Ascending aorta (tissue), 2 donors: ENCODE data around the gene MARCHF9. TPM values are rescaled to one million over a fixed set of nuclear protein-coding genes. Genes with fewer than 3 reads are reported as not detected.
A peak's percentile ranks its signal among the peaks of the same experiment; 100 is the strongest.

Experiments used
- DNase-seq, 2 donors: peaks; one replicate each; pipeline ENCODE4 v3.0.0-alpha.2; 2019; ENCODE audit warnings: low spot score in 2 of 2
- H3K27ac ChIP-seq, 2 donors: fragments of 200-600 bp; sonication (generic); one replicate each; pipeline ENCODE4 v1.5.1; 2016 to 2017; ENCODE audit warnings: mild to moderate bottlenecking in 1 of 2
- H3K27me3 ChIP-seq: fragments of 200-600 bp; sonication (generic); one replicate; pipeline ENCODE4 v1.5.1; 2017
- H3K36me3 ChIP-seq, 2 donors: fragments of 200-600 bp; sonication (generic); one replicate each; pipeline ENCODE4 v1.5.1; 2016
- H3K4me1 ChIP-seq, 2 donors: fragments of 200-600 bp; sonication (generic); one replicate each; pipeline ENCODE4 v1.5.1; 2016 to 2017; ENCODE audit warnings: mild to moderate bottlenecking in 1 of 2
- H3K4me3 ChIP-seq, 2 donors: fragments of 200-600 bp; sonication (generic); one replicate each; pipeline ENCODE4 v1.5.1; 2016 to 2017; ENCODE audit warnings: mild to moderate bottlenecking in 1 of 2
- H3K9me3 ChIP-seq, 2 donors: fragments of 200-600 bp; sonication (generic); one replicate each; pipeline ENCODE4 v1.5.1; 2016
- CTCF ChIP-seq, 3 experiments: fragments of 200-600 bp in 2 of 3; fragments of 450-650 bp in 1 of 3; sonication (generic) in 2 of 3; IDR thresholded peaks; one replicate each; pipeline ENCODE4 v1.5.1; 2016 to 2019; ENCODE audit warnings: antibody characterized with exemption in 3 of 3, mild to moderate bottlenecking in 1 of 3, moderate library complexity in 1 of 3
- intact Hi-C: fragments of 100-400 bp; cut with DNase I; formaldehyde crosslinking; loops from one replicate; pipeline ENCODE4 v1.15.1; 2023
- total RNA-seq: library from RNA; depleted of rRNA; stranded (reverse); fragments of >200 nt; gene quantifications from one replicate; pipeline ENCODE4 v1.1.0, GENCODE V29; 2016

The MARCHF9 gene
- total RNA-seq, 1 donor from 2014 or later: 8.4 TPM

GRCh38 chr12:57715786-57716185, 39.1 kb upstream of the MARCHF9 start:
- intact Hi-C loops: no loop called here
- H3K27me3 ChIP-seq: no peaks in the 10 kb centered on the region
- H3K4me1 ChIP-seq: no peaks in the 10 kb centered on the region
- H3K4me3 ChIP-seq: no peak overlapping the region
- DNase-seq: peak in 1 of 2 donors; percentile 28
- H3K36me3 ChIP-seq: peaks cover 61 to 66% of the 10 kb centered on the region in 2 donors
- H3K9me3 ChIP-seq: no peaks in the 10 kb centered on the region
- H3K27ac ChIP-seq: no peak overlapping the region
- TF ChIP-seq CTCF (IDR thresholded peaks at IDR 0.05): no peak

- H3K9me3 ChIP-seq: no peaks in the 10 kb centered on the region
- H3K27ac ChIP-seq: no peak overlapping the region
- H3K27me3 ChIP-seq: no peaks in the 10 kb centered on the region
- DNase-seq: no peak
- H3K4me1 ChIP-seq: no peaks in the 10 kb centered on the region
- H3K4me3 ChIP-seq: no peak overlapping the region
- peaks cover 66 to 71% of the 10 kb centered on the region in 2 donors for H3K36me3 ChIP-seq
- intact Hi-C loops: no loop called here
- TF ChIP-seq CTCF (IDR thresholded peaks at IDR 0.05): no peak
Measured at GRCh38 chr12:57716305-57716704, 38.6 kb upstream of the MARCHF9 start.

DNA sequence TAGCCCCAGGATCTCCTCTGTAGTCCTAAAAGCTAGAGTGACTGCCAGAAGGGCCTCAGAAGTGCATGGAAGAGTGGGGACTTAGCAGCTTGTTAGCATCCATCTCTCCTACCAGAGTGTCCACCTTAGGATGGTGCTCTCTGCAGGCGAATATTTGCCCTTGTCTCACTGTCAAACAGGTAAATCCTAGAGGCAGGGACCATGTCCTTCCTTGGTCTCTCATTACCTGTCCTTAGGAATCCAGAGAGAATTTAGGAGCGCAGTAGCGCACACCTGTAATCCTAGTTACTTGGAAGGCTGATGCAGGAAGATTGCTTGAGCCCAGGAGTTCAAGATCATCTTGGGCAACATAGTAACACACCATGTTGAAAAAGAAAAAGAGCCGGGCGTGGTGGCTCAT, 37.8 kb upstream of the MARCHF9 start:
- H3K4me3 ChIP-seq: no peak overlapping the region
- H3K4me1 ChIP-seq: no peaks in the 10 kb centered on the region
- H3K36me3 ChIP-seq: peaks cover 70 to 76% of the 10 kb centered on the region in 2 donors
- H3K27me3 ChIP-seq: no peaks in the 10 kb centered on the region
- no peak overlapping the region for H3K27ac ChIP-seq
- TF ChIP-seq CTCF (IDR thresholded peaks at IDR 0.05): no peak
- H3K9me3 ChIP-seq: no peaks in the 10 kb centered on the region
- intact Hi-C loops: no loop called here
- no peak for DNase-seq

DNA sequence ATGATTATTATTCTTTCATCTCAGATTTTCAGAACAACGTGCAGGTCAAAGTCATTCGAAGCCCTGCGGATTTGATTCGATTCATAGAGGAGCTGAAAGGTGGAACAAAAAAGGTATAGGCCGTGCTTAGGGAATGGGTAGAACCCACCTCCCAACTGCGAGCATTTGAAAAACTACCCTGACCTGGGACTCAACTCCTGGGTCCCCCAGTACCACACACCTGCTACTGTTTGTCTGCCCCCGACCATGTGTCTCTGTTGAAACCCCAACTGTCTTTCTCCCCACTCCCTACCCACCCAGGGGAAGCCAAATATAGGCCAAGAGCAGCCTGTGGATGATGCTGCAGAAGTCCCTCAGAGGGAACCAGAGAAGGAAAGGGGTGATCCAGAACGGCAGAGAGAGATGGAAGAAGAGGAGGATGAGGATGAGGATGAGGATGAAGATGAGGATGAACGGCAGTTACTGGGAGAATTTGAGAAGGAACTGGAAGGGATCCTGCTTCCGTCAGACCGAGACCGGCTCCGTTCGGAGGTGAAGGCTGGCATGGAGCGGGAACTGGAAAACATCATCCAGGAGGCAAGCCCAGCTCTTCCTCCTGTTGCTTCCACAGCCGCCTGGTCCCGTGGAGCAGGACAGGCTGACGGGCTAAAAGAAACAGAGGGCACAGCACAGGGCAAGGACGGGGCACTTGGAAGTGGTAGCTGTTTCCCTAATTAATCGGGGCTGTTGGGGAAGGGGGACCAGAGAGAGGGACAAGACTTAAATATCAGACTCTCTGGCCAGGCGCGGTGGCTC, 36.9 kb upstream of the MARCHF9 start:
- no peak overlapping the region for H3K27ac ChIP-seq
- no peaks in the 10 kb centered on the region for H3K4me1 ChIP-seq
- intact Hi-C loops: no loop called here
- H3K27me3 ChIP-seq: no peaks in the 10 kb centered on the region
- peaks cover 70 to 76% of the 10 kb centered on the region in 2 donors for H3K36me3 ChIP-seq
- H3K4me3 ChIP-seq: no peak overlapping the region
- no peak for DNase-seq
- no peak for TF ChIP-seq CTCF (IDR thresholded peaks at IDR 0.05)
- no peaks in the 10 kb centered on the region for H3K9me3 ChIP-seq

DNA sequence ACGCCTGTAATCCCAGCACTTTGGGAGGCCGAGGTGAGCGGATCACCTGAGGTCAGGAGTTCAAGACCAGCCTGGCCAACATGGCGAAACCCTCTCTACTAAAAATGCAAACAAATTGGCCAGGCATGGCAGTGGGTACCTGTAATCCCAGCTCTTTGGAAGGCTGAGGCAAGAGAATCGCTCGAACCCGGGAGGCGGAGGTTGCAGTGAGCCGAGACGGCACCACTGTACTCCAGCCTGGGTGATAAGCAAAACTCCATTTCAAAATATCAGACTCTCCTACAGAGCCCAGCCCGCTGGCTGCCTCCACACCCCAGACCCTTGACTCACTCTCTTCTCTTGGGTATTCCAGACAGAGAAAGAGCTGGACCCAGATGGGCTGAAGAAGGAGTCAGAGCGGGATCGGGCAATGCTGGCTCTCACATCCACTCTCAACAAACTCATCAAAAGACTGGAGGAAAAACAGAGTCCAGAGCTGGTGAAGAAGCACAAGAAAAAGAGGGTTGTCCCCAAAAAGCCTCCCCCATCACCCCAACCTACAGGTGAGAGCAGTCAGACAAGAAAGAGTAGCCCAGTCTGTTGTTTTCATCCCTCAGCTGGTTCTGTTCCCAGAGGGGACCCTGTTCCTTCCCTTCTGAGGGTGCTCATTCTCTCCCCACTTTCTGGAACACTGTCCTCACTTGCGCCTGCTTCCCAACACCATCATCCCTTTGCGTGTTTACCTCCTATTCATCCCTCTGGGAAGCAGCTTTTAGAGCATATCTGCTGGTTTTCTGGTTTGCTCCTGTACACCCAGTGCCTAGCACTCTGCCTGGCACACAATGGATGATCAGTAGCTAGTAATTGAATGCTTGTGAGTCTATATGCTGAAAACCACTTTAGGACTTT, 36.0 kb upstream of the MARCHF9 start:
- DNase-seq: no peak
- H3K36me3 ChIP-seq: peaks cover 70 to 76% of the 10 kb centered on the region in 2 donors
- H3K4me1 ChIP-seq: no peaks in the 10 kb centered on the region
- intact Hi-C loops: no loop called here
- no peak for TF ChIP-seq CTCF (IDR thresholded peaks at IDR 0.05)
- H3K4me3 ChIP-seq: no peak overlapping the region
- H3K9me3 ChIP-seq: no peaks in the 10 kb centered on the region
- H3K27ac ChIP-seq: no peak overlapping the region
- no peaks in the 10 kb centered on the region for H3K27me3 ChIP-seq
